GM12878 (cell line): Measurements from ENCODE around the gene FGF1.

ENCODE experiments used
- ATF7 ChIP-seq: fragments of 450-650 bp; IDR thresholded peaks from 2 replicates; pipeline ENCODE4 v1.6.1; 2016; ENCODE audit warnings: low read depth, mild to moderate bottlenecking
- ESRRA ChIP-seq: IDR thresholded peaks from 2 replicates; pipeline ENCODE4 v1.6.1; 2012; ENCODE audit warnings: mild to moderate bottlenecking, low read length, improper control_type of control experiment
- NFIC ChIP-seq: IDR thresholded peaks from 2 replicates; pipeline ENCODE4 v1.6.1; 2012; ENCODE audit warnings: low read depth, mild to moderate bottlenecking, inconsistent platforms, low read length, moderate library complexity
- NFYB ChIP-seq: IDR thresholded peaks from 2 replicates; pipeline ENCODE4 v1.6.1; 2011; ENCODE audit warnings: low read depth, mild to moderate bottlenecking, low read length, improper control_type of control experiment, moderate library complexity; ENCODE audit not compliant: insufficient read depth
- POLR2A ChIP-seq: IDR thresholded peaks from 2 replicates; pipeline ENCODE4 v1.6.1; 2011; ENCODE audit warnings: low read depth, mild to moderate bottlenecking, low read length
- RCOR1 ChIP-seq: conservative IDR thresholded peaks from 2 replicates; pipeline ENCODE4 v1.6.1; 2012; ENCODE audit warnings: low read depth, low read length, improper control_type of control experiment
- SRF ChIP-seq, 2 experiments: IDR thresholded peaks; 2 replicates each; pipeline ENCODE4 v1.6.1; 2011; ENCODE audit warnings: low read depth in 2 of 2, low read length in 2 of 2, mild to moderate bottlenecking in 1 of 2, moderate library complexity in 1 of 2
- ZNF592 ChIP-seq: fragments of 450-650 bp; IDR thresholded peaks from 2 replicates; pipeline ENCODE4 v1.6.1; 2017; ENCODE audit warnings: mild to moderate bottlenecking, moderate library complexity
- ZZZ3 ChIP-seq: IDR thresholded peaks from 2 replicates; pipeline ENCODE4 v1.6.1; 2011; ENCODE audit warnings: low read depth; ENCODE audit not compliant: control insufficient read depth, insufficient read length

GRCh38 chr5:142605611-142606010 lies 80.3 kb downstream of the FGF1 start:
- TF ChIP-seq ZNF592, result no peak
- no peak for TF ChIP-seq ZZZ3
- no peak for TF ChIP-seq NFIC
- no peak for TF ChIP-seq RCOR1
- TF ChIP-seq POLR2A, result no peak
- no peak for TF ChIP-seq SRF (IDR thresholded peaks at IDR 0.05; ENCODE audit: low read depth in 2 of 2, low read length in 2 of 2)
- no peak for TF ChIP-seq NFYB
- TF ChIP-seq ESRRA, result no peak
- TF ChIP-seq ATF7, result no peak
